Erythroblast (primary cell): ENCODE results near the gene RPS6KA1.

Experiments
- GATA1 ChIP-seq: IDR thresholded peaks from 2 replicates; pipeline ENCODE4 v1.6.1; 2011; ENCODE audit warnings: low read depth, mild to moderate bottlenecking, control low read depth, low read length, moderate library complexity
- POLR2A ChIP-seq: IDR thresholded peaks from 2 replicates; pipeline ENCODE4 v1.6.1; 2011; ENCODE audit warnings: mild to moderate bottlenecking, low read length

GRCh38 chr1:26533951-26534509 is 4.5 kb downstream of the RPS6KA1 start:
- TF ChIP-seq POLR2A (no peak), GATA1 (no peak)
